Breast epithelium (tissue), 4 donors: Measurements from ENCODE around the gene SMCR8. TPM values are rescaled to one million over a fixed set of nuclear protein-coding genes. Genes with fewer than 3 reads are reported as not detected.

Experiments used
- DNase-seq, 2 donors: peaks; one replicate each; pipeline ENCODE4 v3.0.0-alpha.2; 2019; ENCODE audit warnings: low spot score in 2 of 2
- H3K27ac ChIP-seq, 2 donors: fragments of 200-600 bp; sonication (generic) in 1 of 2; one replicate each; pipeline ENCODE4 v1.5.1; 2016 to 2019; ENCODE audit warnings: mild to moderate bottlenecking in 1 of 2
- H3K27me3 ChIP-seq, 2 donors: fragments of 200-600 bp; sonication (generic) in 1 of 2; one replicate each; pipeline versions ENCODE4 v1.5.1 to v1.6.0; 2017 to 2019; ENCODE audit warnings: control low read depth in 1 of 2, mild to moderate bottlenecking in 1 of 2
- H3K36me3 ChIP-seq: fragments of 200-600 bp; one replicate; pipeline ENCODE4 v1.5.1; 2019
- H3K4me1 ChIP-seq, 2 donors: fragments of 200-600 bp; sonication (generic); one replicate each; pipeline ENCODE4 v1.5.1; 2016 to 2019; ENCODE audit warnings: control low read depth in 1 of 2
- H3K4me3 ChIP-seq, 3 donors: fragments of 200-600 bp; sonication (generic); 1 replicate in 2 of 3; 2 replicates in 1 of 3; pipeline ENCODE4 v1.5.1; 2016 to 2019; ENCODE audit warnings: mild to moderate bottlenecking in 3 of 3, moderate library complexity in 2 of 3
- H3K9me3 ChIP-seq, 2 donors: fragments of 200-600 bp; sonication (generic) in 1 of 2; one replicate each; pipeline ENCODE4 v1.5.1; 2016 to 2019; ENCODE audit warnings: control low read depth in 1 of 2
- POLR2A ChIP-seq: fragments of 450-650 bp; IDR thresholded peaks from one replicate; pipeline ENCODE4 v1.6.1; 2016; ENCODE audit warnings: antibody characterized with exemption, mild to moderate bottlenecking, moderate library complexity
- POLR2AphosphoS5 ChIP-seq, 3 donors: sonication (generic); formaldehyde crosslinking; IDR thresholded peaks; one replicate each; pipeline ENCODE4 v1.6.1; 2017; ENCODE audit warnings: antibody characterized with exemption in 3 of 3
- intact Hi-C: fragments of 100-400 bp; cut with DNase I; formaldehyde crosslinking; loops from one replicate; pipeline ENCODE4 v1.15.1; 2023; ENCODE audit warnings: low total_unique reads
- total RNA-seq, 3 donors: library from RNA; depleted of rRNA; stranded (reverse); fragments of >200 nt; gene quantifications; one replicate each; pipeline ENCODE4 v1.1.0, GENCODE V29; 2016
- TF ChIP-seq, protein P1 (sequence below), 3 donors: fragments of 450-650 bp; IDR thresholded peaks; one replicate each; pipeline ENCODE4 v1.5.1; 2016 to 2017; ENCODE audit warnings: antibody characterized with exemption in 3 of 3, mild to moderate bottlenecking in 3 of 3, moderate library complexity in 3 of 3

The SMCR8 gene
- total RNA-seq, 3 donors from 2014 or later = 16.4 to 20.9 (median 16.8) TPM

DNA sequence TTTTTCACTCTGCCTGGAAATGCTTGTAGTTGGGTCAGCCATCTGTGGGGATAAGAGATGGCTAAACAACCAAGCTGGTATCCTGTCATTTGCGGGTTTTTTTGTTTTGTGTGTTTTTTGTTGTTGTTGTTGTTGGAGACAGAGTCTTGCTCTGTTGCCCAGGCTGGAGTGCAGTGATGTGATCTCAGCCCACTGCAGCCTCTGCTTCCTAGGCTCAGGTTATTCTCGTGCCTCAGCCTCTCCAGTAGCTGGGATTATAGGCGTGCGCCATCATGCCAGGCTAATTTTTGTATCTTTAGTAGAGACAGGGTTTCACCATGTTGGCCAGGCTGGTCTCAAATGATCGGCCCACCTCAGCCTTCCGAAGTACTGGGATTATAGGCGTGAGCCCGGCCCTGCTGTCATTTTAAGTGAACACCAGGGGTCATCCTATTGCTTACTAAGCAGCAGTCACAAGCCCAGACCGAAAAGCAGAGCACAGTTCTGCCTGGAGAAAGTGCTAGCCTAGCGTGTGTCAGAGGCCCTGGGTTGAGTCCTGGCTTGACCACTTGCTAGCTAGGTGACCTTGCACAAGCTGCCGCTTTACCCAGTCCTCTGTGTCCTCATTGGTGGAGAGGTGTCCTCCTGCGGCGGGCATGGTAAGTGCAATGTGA lies 4.6 kb downstream of the SMCR8 start:
- H3K27me3 ChIP-seq = no peaks in the 10 kb centered on the region
- intact Hi-C loops = no loop called here
- TF ChIP-seq POLR2AphosphoS5 (IDR thresholded peaks at IDR 0.05) = no peak
- TF ChIP-seq, protein P1, sequence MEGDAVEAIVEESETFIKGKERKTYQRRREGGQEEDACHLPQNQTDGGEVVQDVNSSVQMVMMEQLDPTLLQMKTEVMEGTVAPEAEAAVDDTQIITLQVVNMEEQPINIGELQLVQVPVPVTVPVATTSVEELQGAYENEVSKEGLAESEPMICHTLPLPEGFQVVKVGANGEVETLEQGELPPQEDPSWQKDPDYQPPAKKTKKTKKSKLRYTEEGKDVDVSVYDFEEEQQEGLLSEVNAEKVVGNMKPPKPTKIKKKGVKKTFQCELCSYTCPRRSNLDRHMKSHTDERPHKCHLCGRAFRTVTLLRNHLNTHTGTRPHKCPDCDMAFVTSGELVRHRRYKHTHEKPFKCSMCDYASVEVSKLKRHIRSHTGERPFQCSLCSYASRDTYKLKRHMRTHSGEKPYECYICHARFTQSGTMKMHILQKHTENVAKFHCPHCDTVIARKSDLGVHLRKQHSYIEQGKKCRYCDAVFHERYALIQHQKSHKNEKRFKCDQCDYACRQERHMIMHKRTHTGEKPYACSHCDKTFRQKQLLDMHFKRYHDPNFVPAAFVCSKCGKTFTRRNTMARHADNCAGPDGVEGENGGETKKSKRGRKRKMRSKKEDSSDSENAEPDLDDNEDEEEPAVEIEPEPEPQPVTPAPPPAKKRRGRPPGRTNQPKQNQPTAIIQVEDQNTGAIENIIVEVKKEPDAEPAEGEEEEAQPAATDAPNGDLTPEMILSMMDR (IDR thresholded peaks at IDR 0.05) = peak in 2 of 3 donors; percentile 47 to 49
- no peak for TF ChIP-seq POLR2A
- peaks cover 11% of the 10 kb centered on the region for H3K36me3 ChIP-seq
- no peak for DNase-seq
- no peak overlapping the region for H3K27ac ChIP-seq
- no peaks in the 10 kb centered on the region for H3K9me3 ChIP-seq
- H3K4me1 ChIP-seq = peaks cover 18 to 54% of the 10 kb centered on the region in 2 donors
- H3K4me3 ChIP-seq = peak overlapping the region in 1 of 3 donors; percentile 94

DNA sequence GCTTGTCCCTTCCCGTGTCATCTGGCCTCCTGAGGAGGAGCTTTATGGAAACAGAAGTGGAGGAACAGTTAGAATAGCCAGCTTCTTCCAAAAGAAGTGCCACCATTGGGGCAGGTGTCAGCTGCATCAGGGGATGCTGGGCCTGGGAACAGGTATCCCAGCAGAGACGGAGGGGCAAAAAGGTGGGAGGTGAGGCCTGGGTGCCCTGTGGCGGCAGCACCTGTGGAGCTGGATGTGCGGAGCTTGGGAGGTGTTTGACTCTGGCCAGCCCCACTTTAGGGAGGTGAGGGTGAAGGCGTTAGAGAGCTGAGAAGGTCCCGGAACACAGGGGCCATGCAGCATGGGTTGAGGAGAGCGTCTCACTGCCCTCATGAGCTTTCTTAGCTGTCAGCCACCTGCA lies 5.2 kb downstream of the SMCR8 start:
- TF ChIP-seq POLR2AphosphoS5 (IDR thresholded peaks at IDR 0.05) (no peak), POLR2A (no peak)
- TF ChIP-seq, protein P1 (IDR thresholded peaks at IDR 0.05) = no peak
- Histone ChIP-seq H3K4me3 (peak overlapping the region in 1 of 3 donors; percentile 94), H3K36me3 (peaks cover 11% of the 10 kb centered on the region), H3K27me3 (no peaks in the 10 kb centered on the region), H3K9me3 (no peaks in the 10 kb centered on the region), H3K4me1 (peaks cover 18 to 54% of the 10 kb centered on the region in 2 donors), H3K27ac (no peak overlapping the region)
- DNase-seq = no peak
- intact Hi-C loops = no loop called here

DNA sequence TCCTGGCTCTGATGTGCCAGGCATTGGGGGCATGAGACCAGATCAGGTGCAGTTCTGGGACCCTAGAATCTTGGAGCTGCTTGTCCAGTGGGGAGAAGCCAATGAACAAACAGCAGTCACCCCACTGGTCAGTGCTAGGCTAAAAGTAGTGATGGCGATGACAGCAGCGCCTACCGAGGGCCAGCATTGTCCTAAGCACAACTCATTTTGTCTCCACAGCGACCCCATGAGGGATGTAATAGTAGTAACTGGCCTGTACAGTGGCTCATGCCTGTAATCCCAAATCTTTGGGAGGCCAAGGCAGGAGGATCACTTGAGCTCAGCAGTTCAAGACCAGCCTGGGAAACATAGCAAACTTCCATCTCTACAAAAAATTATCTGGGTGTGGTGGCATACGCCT lies 6.2 kb downstream of the SMCR8 start:
- H3K4me3 ChIP-seq = no peak overlapping the region
- H3K9me3 ChIP-seq = no peaks in the 10 kb centered on the region
- H3K36me3 ChIP-seq = peaks cover 11% of the 10 kb centered on the region
- H3K4me1 ChIP-seq = peaks cover 18 to 47% of the 10 kb centered on the region in 2 donors
- no peak for DNase-seq
- TF ChIP-seq POLR2A = no peak
- TF ChIP-seq, protein P1 (IDR thresholded peaks at IDR 0.05) = no peak
- TF ChIP-seq POLR2AphosphoS5 (IDR thresholded peaks at IDR 0.05) = no peak
- H3K27ac ChIP-seq = no peak overlapping the region
- intact Hi-C loops = no loop called here
- H3K27me3 ChIP-seq = no peaks in the 10 kb centered on the region

DNA sequence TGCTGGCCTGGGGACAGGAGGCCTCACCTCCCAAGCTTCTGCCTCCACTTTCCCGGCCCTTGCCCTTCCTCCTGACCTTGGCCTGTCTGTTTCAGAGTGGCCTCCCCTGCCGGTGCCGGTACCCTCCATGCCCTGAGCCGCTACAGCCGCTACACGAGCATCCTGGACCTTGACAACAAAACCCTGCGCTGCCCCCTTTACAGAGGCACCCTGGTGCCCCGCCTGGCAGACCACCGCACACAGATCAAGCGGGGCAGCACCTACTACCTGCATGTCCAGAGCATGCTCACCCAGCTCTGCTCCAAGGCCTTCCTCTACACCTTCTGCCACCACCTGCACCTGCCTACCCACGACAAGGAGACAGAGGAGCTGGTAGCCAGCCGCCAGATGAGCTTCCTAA lies 7.4 kb downstream of the SMCR8 start:
- no peaks in the 10 kb centered on the region for H3K9me3 ChIP-seq
- TF ChIP-seq, protein P1 (IDR thresholded peaks at IDR 0.05) = no peak
- TF ChIP-seq POLR2AphosphoS5 (IDR thresholded peaks at IDR 0.05) = no peak
- TF ChIP-seq POLR2A = no peak
- no peaks in the 10 kb centered on the region for H3K27me3 ChIP-seq
- intact Hi-C loops = no loop called here
- H3K4me1 ChIP-seq = peaks cover 18 to 34% of the 10 kb centered on the region in 2 donors
- no peak for DNase-seq
- peaks cover 11% of the 10 kb centered on the region for H3K36me3 ChIP-seq
- no peak overlapping the region for H3K27ac ChIP-seq
- no peak overlapping the region for H3K4me3 ChIP-seq

DNA sequence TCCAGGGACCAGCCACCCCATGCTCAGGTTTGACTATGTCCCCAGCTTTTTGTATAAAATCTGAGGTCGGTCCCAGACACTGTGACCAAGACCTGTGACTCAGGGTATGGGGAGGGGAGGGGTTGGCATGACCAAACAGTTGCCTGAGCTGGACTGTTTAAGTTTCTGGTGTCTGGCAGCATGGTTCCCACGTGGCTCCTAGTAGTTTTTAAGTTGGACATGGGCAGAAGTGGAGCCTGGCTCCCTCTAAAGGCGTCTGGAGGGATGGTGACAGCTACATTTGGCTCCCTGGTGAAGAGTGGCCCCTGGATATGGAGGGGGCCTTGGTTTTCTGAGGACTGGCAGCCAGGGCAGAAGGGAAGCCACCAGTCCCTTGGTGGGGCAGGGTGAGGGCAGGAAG lies 7.9 kb downstream of the SMCR8 start:
- Histone ChIP-seq H3K27ac (no peak overlapping the region), H3K4me3 (no peak overlapping the region), H3K4me1 (peaks cover 13 to 31% of the 10 kb centered on the region in 2 donors), H3K27me3 (no peaks in the 10 kb centered on the region), H3K36me3 (peaks cover 11% of the 10 kb centered on the region), H3K9me3 (no peaks in the 10 kb centered on the region)
- intact Hi-C loops = no loop called here
- no peak for DNase-seq
- TF ChIP-seq, protein P1 (IDR thresholded peaks at IDR 0.05) = no peak
- TF ChIP-seq POLR2A (no peak), POLR2AphosphoS5 (IDR thresholded peaks at IDR 0.05) (no peak)
